Measurements from ENCODE around the gene ZNF524. TPM values are rescaled to one million over a fixed set of nuclear protein-coding genes. Genes with fewer than 3 reads are reported as not detected.
"Not testable (repeated sequence)": the region's sequence is repeated elsewhere in the genome, so short reads cannot be mapped to it uniquely, and the experiment has no call there.

Gene ZNF524
- total and polyA plus RNA-seq, 7 experiments from 2014 or later = 13.3 to 50.5 (median 29.4) TPM

- peaks cover 26 to 41% (median 35%) of the 10 kb centered on the region in 7 donors for H3K4me1 Mint-ChIP-seq
- H3K4me3 ChIP-seq (ENCODE audit: low read length) = peak overlapping the region; percentile 82
- H3K27ac ChIP-seq (ENCODE audit: low read depth, low read length) = peak overlapping the region; percentile 87
- H3K9me3 ChIP-seq (ENCODE audit: control insufficient read depth in 2 of 3, low read length in 3 of 3) = peaks cover 0 to 3% (median 0%) of the 10 kb centered on the region in 3 experiments
- intact Hi-C loops (cut with micrococcal nuclease) = loop anchor here (2.0 to 10.0 kb wide), 4 partner anchors 44 to 196 kb away; partner anchors contain the start of genes RPL28 (in 1 of the 2), TMEM238 (in 1 of the 2), ZNF581 (in 1 of the 2) and ZNF784 (in 1 of the 2)
- CTCF ChIA-PET = interaction anchor here (0.6 to 2.0 kb wide), 3 partner anchors 16 to 46 kb away, joined by 3 to 5 read pairs (median 3); partner anchors contain the start of gene ZNF865
- H3K36me3 Mint-ChIP-seq = peaks cover 0 to 15% (median 8%) of the 10 kb centered on the region in 5 donors
- peaks cover 0 to 11% (median 0%) of the 10 kb centered on the region in 3 experiments for H3K36me3 ChIP-seq (ENCODE audit: control insufficient read depth in 2 of 3, insufficient read depth in 3 of 3, low read length in 3 of 3)
- POLR2A ChIA-PET = interaction anchor here (1.0 to 2.7 kb wide), 7 partner anchors 18 to 73 kb away, joined by 3 to 20 read pairs (median 5); partner anchors contain the start of genes FIZ1, U2AF2, ZNF524 and ZNF865
- H3K27me3 ChIP-seq (ENCODE audit: control insufficient read depth in 2 of 2, insufficient read depth in 2 of 2, low read length in 2 of 2) = no peaks in the 10 kb centered on the region
- ATAC-seq (no peak), DNase-seq (no peak)
- H3K4me1 ChIP-seq (ENCODE audit: control insufficient read depth in 2 of 2, insufficient read depth in 2 of 2, low read length in 2 of 2) = peaks cover 13 to 16% of the 10 kb centered on the region in 2 donors
- H3K9me3 Mint-ChIP-seq = peaks cover 0 to 8% (median 3%) of the 10 kb centered on the region in 11 donors
- H3K27ac Mint-ChIP-seq = peak overlapping the region; percentile 71 to 91 (median 80)
- peak overlapping the region; percentile 68 to 92 (median 88) for H3K4me3 Mint-ChIP-seq
- H3K27me3 Mint-ChIP-seq = peaks cover 0 to 21% (median 0%) of the 10 kb centered on the region in 5 donors
Observed at GRCh38 chr19:55581145-55581822, 18.8 kb upstream of the ZNF524 start.

DNA sequence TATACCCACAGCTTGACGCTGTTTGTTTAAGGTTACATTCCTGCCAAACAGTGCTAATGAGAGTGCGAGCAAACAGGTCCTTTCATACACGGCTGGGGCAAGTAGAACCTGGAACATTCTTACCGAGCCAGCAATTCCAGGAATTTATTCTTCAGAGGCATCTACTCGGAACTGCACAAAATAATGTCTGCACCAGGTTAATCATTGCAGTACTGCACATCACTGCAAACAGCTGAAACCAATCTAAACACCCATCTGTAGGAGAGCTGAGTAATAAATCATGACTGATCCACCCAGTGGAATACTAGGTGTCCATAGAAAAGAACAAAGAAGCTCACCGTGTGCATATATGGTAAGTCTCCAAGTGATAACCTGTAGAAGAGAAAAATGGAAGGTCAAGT, 18.3 kb upstream of the ZNF524 start:
- H3K9me3 Mint-ChIP-seq = peaks cover 0 to 6% (median 3%) of the 10 kb centered on the region in 11 donors
- no peaks in the 10 kb centered on the region for H3K27me3 ChIP-seq (ENCODE audit: control insufficient read depth in 2 of 2, insufficient read depth in 2 of 2, low read length in 2 of 2)
- peak overlapping the region; percentile 87 for H3K27ac ChIP-seq (ENCODE audit: low read depth, low read length)
- peaks cover 0 to 26% (median 0%) of the 10 kb centered on the region in 5 donors for H3K27me3 Mint-ChIP-seq
- H3K4me1 ChIP-seq (ENCODE audit: control insufficient read depth in 2 of 2, insufficient read depth in 2 of 2, low read length in 2 of 2) = peaks cover 16 to 18% of the 10 kb centered on the region in 2 donors
- H3K4me3 ChIP-seq (ENCODE audit: low read length) = no peak overlapping the region
- H3K36me3 ChIP-seq (ENCODE audit: control insufficient read depth in 2 of 3, insufficient read depth in 3 of 3, low read length in 3 of 3) = peaks cover 0 to 11% (median 0%) of the 10 kb centered on the region in 3 experiments
- peak overlapping the region in 7 of 9 donors; percentile 72 to 88 (median 80) for H3K27ac Mint-ChIP-seq
- H3K36me3 Mint-ChIP-seq = peaks cover 0 to 13% (median 6%) of the 10 kb centered on the region in 5 donors
- ATAC-seq (no peak), DNase-seq (no peak)
- ChIA-PET CTCF (interaction anchor here (1.0 to 2.0 kb wide), 2 partner anchors 24 to 45 kb away, joined by 3 to 5 read pairs; partner anchors contain the start of gene ZNF865), POLR2A (interaction anchor here (1.1 to 2.7 kb wide), 6 partner anchors 17 to 73 kb away, joined by 3 to 20 read pairs (median 7); partner anchors contain the start of genes FIZ1, U2AF2, ZNF524 and ZNF865)
- peaks cover 0 to 3% (median 0%) of the 10 kb centered on the region in 3 experiments for H3K9me3 ChIP-seq (ENCODE audit: control insufficient read depth in 2 of 3, low read length in 3 of 3)
- H3K4me1 Mint-ChIP-seq = peaks cover 26 to 45% (median 40%) of the 10 kb centered on the region in 7 donors
- peak overlapping the region in 8 of 10 donors; percentile 4 to 91 (median 70) for H3K4me3 Mint-ChIP-seq
- intact Hi-C loops (cut with micrococcal nuclease) = loop anchor here (2.0 to 10.0 kb wide), 4 partner anchors 43 to 197 kb away; partner anchors contain the start of genes RPL28 (in 1 of the 2), TMEM238 (in 1 of the 2), ZNF581 (in 1 of the 2) and ZNF784 (in 1 of the 2)

GRCh38 chr19:55582284-55582683, 17.8 kb upstream of the ZNF524 start:
- CTCF ChIA-PET; H3K27me3 ChIP-seq (ENCODE audit: control insufficient read depth in 2 of 2, insufficient read depth in 2 of 2, low read length in 2 of 2); H3K9me3 ChIP-seq (ENCODE audit: control insufficient read depth in 2 of 3, low read length in 3 of 3); ATAC-seq; H3K27ac ChIP-seq (ENCODE audit: low read depth, low read length); H3K36me3 Mint-ChIP-seq; DNase-seq; H3K36me3 ChIP-seq (ENCODE audit: control insufficient read depth in 2 of 3, insufficient read depth in 3 of 3, low read length in 3 of 3); H3K4me3 ChIP-seq (ENCODE audit: low read length); H3K9me3 Mint-ChIP-seq: not testable (repeated sequence)
- peak overlapping the region in 3 of 9 donors; percentile 72 to 77 (median 73) for H3K27ac Mint-ChIP-seq
- H3K4me3 Mint-ChIP-seq = peak overlapping the region in 6 of 10 donors; percentile 4 to 87 (median 46)
- peaks cover 20 to 23% of the 10 kb centered on the region in 2 donors for H3K4me1 ChIP-seq (ENCODE audit: control insufficient read depth in 2 of 2, insufficient read depth in 2 of 2, low read length in 2 of 2)
- H3K4me1 Mint-ChIP-seq = peaks cover 27 to 47% (median 42%) of the 10 kb centered on the region in 7 donors
- POLR2A ChIA-PET = interaction anchor here (1.1 to 2.7 kb wide), 6 partner anchors 17 to 51 kb away, joined by 3 to 20 read pairs (median 7); partner anchors contain the start of genes FIZ1, ZNF524 and ZNF865
- intact Hi-C loops (cut with micrococcal nuclease) = loop anchor here in 1 of 2 donors (10.0 kb wide), 1 partner anchor 197 kb away; the partner anchor contains the start of genes RPL28 and TMEM238
- peaks cover 0 to 30% (median 0%) of the 10 kb centered on the region in 5 donors for H3K27me3 Mint-ChIP-seq

- H3K4me1 ChIP-seq (ENCODE audit: control insufficient read depth in 2 of 2, insufficient read depth in 2 of 2, low read length in 2 of 2) = peaks cover 26 to 29% of the 10 kb centered on the region in 2 donors
- CTCF ChIA-PET = interaction anchor here (0.9 to 1.3 kb wide), 2 partner anchors 49 to 50 kb away, joined by 3 read pairs; no protein-coding TSS in a partner anchor
- H3K9me3 Mint-ChIP-seq; H3K4me3 ChIP-seq (ENCODE audit: low read length); H3K9me3 ChIP-seq (ENCODE audit: control insufficient read depth in 2 of 3, low read length in 3 of 3); H3K27me3 ChIP-seq (ENCODE audit: control insufficient read depth in 2 of 2, insufficient read depth in 2 of 2, low read length in 2 of 2); H3K36me3 Mint-ChIP-seq; H3K4me3 Mint-ChIP-seq; H3K36me3 ChIP-seq (ENCODE audit: control insufficient read depth in 2 of 3, insufficient read depth in 3 of 3, low read length in 3 of 3); ATAC-seq; H3K27ac ChIP-seq (ENCODE audit: low read depth, low read length); DNase-seq; H3K27ac Mint-ChIP-seq: not testable (repeated sequence)
- intact Hi-C loops (cut with micrococcal nuclease) = loop anchor here in 1 of 2 donors (10.0 kb wide), 1 partner anchor 199 kb away; the partner anchor contains the start of genes RPL28 and TMEM238
- H3K4me1 Mint-ChIP-seq = peaks cover 27 to 58% (median 45%) of the 10 kb centered on the region in 7 donors
- H3K27me3 Mint-ChIP-seq = peaks cover 0 to 32% (median 0%) of the 10 kb centered on the region in 5 donors
- POLR2A ChIA-PET = interaction anchor here (0.8 to 5.1 kb wide), 3 partner anchors 15 to 43 kb away, joined by 4 to 44 read pairs (median 5); partner anchors contain the start of genes FIZ1 and ZNF524
Observed at GRCh38 chr19:55583897-55584296, 16.2 kb upstream of the ZNF524 start.

DNA sequence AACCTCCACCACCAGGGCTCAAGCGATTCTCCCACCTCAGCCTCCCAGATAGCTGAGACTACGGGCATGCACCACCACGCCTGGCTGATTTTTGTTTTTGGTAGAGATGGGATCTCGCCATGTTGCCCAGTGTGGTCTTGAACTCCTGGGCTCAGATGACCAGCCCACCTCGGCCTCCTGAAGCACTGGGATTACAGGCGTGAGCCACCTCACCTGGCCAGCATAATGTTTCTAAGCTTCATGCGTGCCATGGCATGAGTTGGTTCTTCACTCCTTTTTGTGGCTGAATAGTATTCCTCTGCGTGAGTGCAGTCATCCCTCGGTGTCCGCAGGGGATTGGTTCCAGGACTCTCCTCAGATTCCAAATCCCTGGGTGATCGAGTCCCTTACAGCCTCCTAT, 15.2 kb upstream of the ZNF524 start:
- Mint-ChIP-seq H3K27ac (peak overlapping the region in 6 of 9 donors; percentile 43 to 71 (median 54)), H3K27me3 (peaks cover 0 to 32% (median 0%) of the 10 kb centered on the region in 5 donors), H3K36me3 (peaks cover 0 to under 1% (median 0%) of the 10 kb centered on the region in 5 donors), H3K4me1 (peaks cover 21 to 55% (median 40%) of the 10 kb centered on the region in 7 donors), H3K9me3 (no peaks in the 10 kb centered on the region), H3K4me3 (peak overlapping the region in 6 of 10 donors; percentile 16 to 95 (median 86))
- Histone ChIP-seq H3K4me1 (ENCODE audit: control insufficient read depth in 2 of 2, insufficient read depth in 2 of 2, low read length in 2 of 2) (peaks cover 23 to 29% of the 10 kb centered on the region in 2 donors), H3K9me3 (ENCODE audit: control insufficient read depth in 2 of 3, low read length in 3 of 3) (no peaks in the 10 kb centered on the region), H3K27me3 (ENCODE audit: control insufficient read depth in 2 of 2, insufficient read depth in 2 of 2, low read length in 2 of 2) (no peaks in the 10 kb centered on the region), H3K4me3 (ENCODE audit: low read length) (no peak overlapping the region), H3K36me3 (ENCODE audit: control insufficient read depth in 2 of 3, insufficient read depth in 3 of 3, low read length in 3 of 3) (no peaks in the 10 kb centered on the region), H3K27ac (ENCODE audit: low read depth, low read length) (no peak overlapping the region)
- no peak for ATAC-seq
- DNase-seq = no peak
- POLR2A ChIA-PET = interaction anchor here (0.8 to 5.1 kb wide), 2 partner anchors 14 to 50 kb away, joined by 3 to 44 read pairs; partner anchors contain the start of genes FIZ1 and ZNF524
- intact Hi-C loops (cut with micrococcal nuclease) = loop anchor here (5.0 to 10.0 kb wide), 2 partner anchors 68 to 200 kb away; partner anchors contain the start of genes RPL28 (in 1 of the 2) and TMEM238 (in 1 of the 2)
- CTCF ChIA-PET = no interaction called here

Data from naive thymus-derived CD4-positive, alpha-beta T cell (primary cell).